Measurements from ENCODE around the gene LMCD1. TPM values are rescaled to one million over a fixed set of nuclear protein-coding genes. Genes with fewer than 3 reads are reported as not detected.

LMCD1 gene
- total and polyA plus RNA-seq, 2 donors (not counting 1 experiment from before 2014, with no cell fraction given), result 60.1 to 137 TPM

GRCh38 chr3:8460815-8461456 lies 40.7 kb upstream of the LMCD1 start:
- Histone ChIP-seq H4K20me1 (ENCODE audit: control insufficient read depth, extremely low read depth, insufficient read depth, low read length) (no peaks in the 10 kb centered on the region), H2AFZ (ENCODE audit: low read length) (no peak overlapping the region), H3K27me3 (ENCODE audit: control insufficient read depth, insufficient read depth, low read length) (no peaks in the 10 kb centered on the region), H3K4me2 (ENCODE audit: extremely low read depth, insufficient read depth, low read length) (no peak overlapping the region), H3K27ac (ENCODE audit: insufficient read depth, low read length) (peak overlapping the region; percentile 89), H3K4me3 (replicated peaks in 1 of 4; ENCODE audit: control extremely low read depth in 1 of 4, insufficient read depth in 1 of 4, low read depth in 3 of 4, low read length in 4 of 4) (no peak overlapping the region), H3K79me2 (ENCODE audit: control insufficient read depth, insufficient read depth, low read length) (no peaks in the 10 kb centered on the region), H3K36me3 (ENCODE audit: control insufficient read depth, insufficient read depth, low read length) (no peaks in the 10 kb centered on the region), H3K4me1 (ENCODE audit: control insufficient read depth, extremely low read depth, insufficient read depth, low read length) (peaks cover 25% of the 10 kb centered on the region), H3K9me3 (ENCODE audit: control insufficient read depth, insufficient read depth, low read depth, low read length) (no peaks in the 10 kb centered on the region), H3K9ac (ENCODE audit: insufficient read depth, low read length) (no peak overlapping the region)
- TF ChIP-seq CTCF (conservative IDR thresholded peaks at IDR 0.05 in 1 of 2, IDR thresholded peaks at IDR 0.05 in 1 of 2; ENCODE audit: low read depth in 1 of 2, low read length in 2 of 2), result no peak
- TF ChIP-seq EZH2 (IDR thresholded peaks at IDR 0.05; ENCODE audit: low read length, missing control alignments), result no peak
- DNase-seq (ENCODE audit: low read depth in 2 of 2), result peak; percentile 69 to 94

GRCh38 chr3:8464668-8465067 lies 37.0 kb upstream of the LMCD1 start:
- Histone ChIP-seq H3K36me3 (ENCODE audit: control insufficient read depth, insufficient read depth, low read length) (no peaks in the 10 kb centered on the region), H3K4me3 (replicated peaks in 1 of 4; ENCODE audit: control extremely low read depth in 1 of 4, insufficient read depth in 1 of 4, low read depth in 3 of 4, low read length in 4 of 4) (no peak overlapping the region), H3K79me2 (ENCODE audit: control insufficient read depth, insufficient read depth, low read length) (no peaks in the 10 kb centered on the region), H4K20me1 (ENCODE audit: control insufficient read depth, extremely low read depth, insufficient read depth, low read length) (no peaks in the 10 kb centered on the region), H3K27me3 (ENCODE audit: control insufficient read depth, insufficient read depth, low read length) (no peaks in the 10 kb centered on the region), H3K4me1 (ENCODE audit: control insufficient read depth, extremely low read depth, insufficient read depth, low read length) (peaks cover 6% of the 10 kb centered on the region), H3K9me3 (ENCODE audit: control insufficient read depth, insufficient read depth, low read depth, low read length) (no peaks in the 10 kb centered on the region), H2AFZ (ENCODE audit: low read length) (no peak overlapping the region), H3K4me2 (ENCODE audit: extremely low read depth, insufficient read depth, low read length) (no peak overlapping the region), H3K27ac (ENCODE audit: insufficient read depth, low read length) (no peak overlapping the region), H3K9ac (ENCODE audit: insufficient read depth, low read length) (no peak overlapping the region)
- TF ChIP-seq CTCF (conservative IDR thresholded peaks at IDR 0.05 in 1 of 2, IDR thresholded peaks at IDR 0.05 in 1 of 2; ENCODE audit: low read depth in 1 of 2, low read length in 2 of 2), result no peak
- TF ChIP-seq EZH2 (IDR thresholded peaks at IDR 0.05; ENCODE audit: low read length, missing control alignments), result no peak
- DNase-seq (ENCODE audit: low read depth in 2 of 2), result no peak

GRCh38 chr3:8466526-8466925 lies 35.1 kb upstream of the LMCD1 start:
- Histone ChIP-seq H3K9me3 (ENCODE audit: control insufficient read depth, insufficient read depth, low read depth, low read length) (no peaks in the 10 kb centered on the region), H4K20me1 (ENCODE audit: control insufficient read depth, extremely low read depth, insufficient read depth, low read length) (no peaks in the 10 kb centered on the region), H3K36me3 (ENCODE audit: control insufficient read depth, insufficient read depth, low read length) (no peaks in the 10 kb centered on the region), H2AFZ (ENCODE audit: low read length) (no peak overlapping the region), H3K79me2 (ENCODE audit: control insufficient read depth, insufficient read depth, low read length) (no peaks in the 10 kb centered on the region), H3K27ac (ENCODE audit: insufficient read depth, low read length) (no peak overlapping the region), H3K4me1 (ENCODE audit: control insufficient read depth, extremely low read depth, insufficient read depth, low read length) (peaks cover 2% of the 10 kb centered on the region), H3K9ac (ENCODE audit: insufficient read depth, low read length) (no peak overlapping the region), H3K4me3 (replicated peaks in 1 of 4; ENCODE audit: control extremely low read depth in 1 of 4, insufficient read depth in 1 of 4, low read depth in 3 of 4, low read length in 4 of 4) (no peak overlapping the region), H3K4me2 (ENCODE audit: extremely low read depth, insufficient read depth, low read length) (no peak overlapping the region), H3K27me3 (ENCODE audit: control insufficient read depth, insufficient read depth, low read length) (no peaks in the 10 kb centered on the region)
- TF ChIP-seq EZH2 (IDR thresholded peaks at IDR 0.05; ENCODE audit: low read length, missing control alignments), result no peak
- no peak for TF ChIP-seq CTCF (conservative IDR thresholded peaks at IDR 0.05 in 1 of 2, IDR thresholded peaks at IDR 0.05 in 1 of 2; ENCODE audit: low read depth in 1 of 2, low read length in 2 of 2)
- DNase-seq (ENCODE audit: low read depth in 2 of 2), result no peak
